TTC549 (cell line): ENCODE results near the gene SMS.
"Not testable (repeated sequence)": the region's sequence is repeated elsewhere in the genome, so short reads cannot be mapped to it uniquely, and the experiment has no call there.

Experiments
- FAIRE-seq: peaks from 2 replicates; lab custom pipeline; 2012; peaks lifted over from hg19 to GRCh38; lab: Jason Lieb, UNC

Gene SMS

DNA sequence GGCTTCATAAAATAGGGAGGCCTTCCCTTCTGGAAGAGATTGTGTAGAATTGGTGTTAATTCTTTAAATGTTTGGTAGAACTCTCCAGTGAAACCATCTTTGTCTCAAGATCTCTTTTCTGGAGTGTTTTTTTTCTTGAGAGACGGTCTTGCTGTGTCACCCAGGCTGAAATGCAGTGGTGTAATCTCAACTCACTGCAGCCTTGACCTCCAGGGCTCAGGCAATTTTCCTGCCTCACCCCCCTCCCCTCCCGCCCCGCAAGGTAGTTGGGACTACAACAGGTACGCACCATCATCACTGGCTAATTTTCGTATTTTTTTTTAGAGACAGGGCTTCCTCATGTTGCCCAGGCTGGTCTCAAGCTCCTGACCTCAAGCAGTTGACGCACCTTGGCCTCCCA, 12.1 kb downstream of the SMS start:
- no peak for FAIRE-seq

GRCh38 chrX:21953195-21953830, 12.8 kb downstream of the SMS start:
- FAIRE-seq = not testable (repeated sequence)

GRCh38 chrX:21955403-21956189, 15.1 kb downstream of the SMS start:
- FAIRE-seq = no peak

- FAIRE-seq = no peak
These were observed 16.3 kb downstream of the SMS start for GRCh38 chrX:21956783-21957182.

DNA sequence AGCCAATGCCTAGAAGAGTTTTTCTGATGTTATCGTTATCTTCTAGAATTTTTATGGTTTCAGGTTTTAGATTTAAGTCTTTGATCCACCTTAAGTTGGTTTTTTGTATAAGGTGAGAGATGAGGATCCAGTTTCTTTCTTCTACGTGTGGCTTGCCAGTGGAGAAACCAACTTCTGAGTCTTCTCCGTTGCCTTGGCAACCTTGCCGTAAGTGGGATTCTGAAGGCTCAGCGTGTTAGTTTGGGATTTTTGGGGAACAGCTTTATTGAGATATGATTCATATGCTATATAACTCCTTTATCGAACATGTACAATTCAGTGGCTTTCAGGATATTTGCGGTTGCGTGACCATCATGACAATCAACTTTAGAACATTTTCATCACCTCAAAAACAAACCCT, 17.7 kb downstream of the SMS start:
- FAIRE-seq = no peak

DNA sequence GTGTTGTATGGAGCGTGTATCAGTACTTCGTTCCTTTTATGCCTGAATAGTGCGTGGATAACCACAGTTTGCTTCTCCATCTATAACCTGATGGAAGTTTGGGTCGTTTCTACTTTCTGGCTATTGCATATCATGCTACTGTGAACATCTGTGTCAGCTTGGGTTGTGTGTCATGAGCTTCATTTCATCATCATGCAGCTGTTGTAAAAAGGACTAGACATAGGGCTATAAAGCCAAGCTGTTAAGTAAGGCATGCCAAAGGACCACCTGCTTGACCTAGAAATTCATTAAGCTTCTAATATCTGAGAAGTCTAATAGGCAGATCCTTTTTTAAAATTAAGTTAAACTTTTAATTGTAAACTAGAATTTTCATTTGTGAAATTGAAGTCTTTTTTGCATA, 18.4 kb downstream of the SMS start:
- no peak for FAIRE-seq

DNA sequence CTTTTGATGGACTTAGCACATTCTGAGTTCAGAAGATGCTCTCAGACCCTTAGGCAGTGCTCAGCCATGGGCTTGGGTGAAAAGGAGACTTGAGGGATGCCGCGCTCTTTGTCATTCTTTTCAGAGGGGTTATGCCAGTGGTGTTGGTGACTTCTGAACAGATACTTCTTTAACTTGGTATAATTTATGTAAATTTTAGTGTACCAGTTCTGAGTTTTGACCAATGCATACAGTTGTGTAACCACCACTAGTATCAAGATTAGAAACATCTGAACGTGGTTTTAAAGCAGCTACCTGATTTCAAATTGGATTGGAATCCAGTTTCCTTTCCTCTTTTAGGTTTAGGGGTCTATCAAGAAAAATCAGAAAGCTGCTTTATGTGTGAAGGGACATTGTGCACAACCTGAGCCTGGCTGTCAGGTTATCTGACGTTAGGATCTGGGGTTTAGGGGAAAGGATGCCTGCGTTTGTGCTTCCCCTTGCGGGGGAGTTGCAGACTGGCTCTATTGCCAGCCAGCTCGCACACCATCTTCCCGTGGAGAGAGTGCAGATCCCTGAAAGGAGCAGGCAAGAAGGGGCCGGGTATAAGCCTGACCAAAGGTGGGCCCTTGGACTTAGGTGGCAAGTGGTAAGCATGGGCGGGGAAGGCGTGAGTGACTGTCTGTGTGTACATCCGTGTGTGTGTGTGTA, 19.0 kb downstream of the SMS start:
- FAIRE-seq = no peak

DNA sequence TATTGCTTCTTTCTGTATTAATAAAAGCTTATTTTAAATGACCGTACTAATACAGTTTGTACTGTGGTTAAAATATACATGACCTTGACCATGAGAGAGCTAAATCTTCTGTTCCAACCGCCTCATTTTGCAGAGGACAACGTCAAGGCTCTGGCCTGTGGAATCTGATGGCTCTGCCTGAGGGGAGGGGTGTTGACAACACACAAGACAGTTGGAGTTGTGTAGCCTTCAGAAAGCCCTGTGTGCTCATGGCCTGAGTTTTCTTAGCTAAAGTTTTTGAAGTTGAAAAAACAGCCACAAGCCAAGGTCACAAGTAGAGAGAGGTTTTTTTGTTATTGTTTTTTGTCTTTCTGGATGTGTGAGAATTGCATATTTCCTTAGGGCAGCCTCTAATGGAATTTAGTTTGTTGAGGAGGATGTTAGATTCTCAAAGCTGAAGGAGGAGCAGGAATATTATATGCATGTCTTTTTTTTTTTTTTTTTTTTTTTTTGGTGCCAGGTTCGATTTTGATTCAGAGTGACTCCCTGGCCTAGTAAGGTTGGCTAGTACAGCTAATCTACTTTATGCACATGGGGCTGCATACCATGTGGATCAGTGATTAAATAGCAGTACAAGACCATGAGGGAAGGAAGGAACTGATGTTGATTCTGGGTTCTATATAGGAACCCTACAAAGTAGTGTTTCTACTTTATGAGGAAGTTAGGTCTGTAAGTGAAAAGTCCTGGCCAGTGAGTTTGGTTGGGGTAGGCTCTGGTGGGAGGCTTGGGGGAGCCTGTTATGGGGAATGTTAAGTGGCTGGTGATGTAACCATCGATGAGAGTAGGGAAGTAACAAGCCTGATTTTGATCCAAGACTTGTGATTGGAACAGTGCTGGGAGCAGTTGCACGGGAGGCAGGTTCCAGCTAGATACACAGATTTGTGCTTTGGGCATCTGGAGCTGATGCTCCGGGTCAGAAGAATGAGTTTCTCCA, 20.3 kb downstream of the SMS start:
- no peak for FAIRE-seq

GRCh38 chrX:21962361-21962760, 21.9 kb downstream of the SMS start:
- FAIRE-seq = no peak

GRCh38 chrX:21963269-21963668, 22.8 kb downstream of the SMS start:
- no peak for FAIRE-seq

DNA sequence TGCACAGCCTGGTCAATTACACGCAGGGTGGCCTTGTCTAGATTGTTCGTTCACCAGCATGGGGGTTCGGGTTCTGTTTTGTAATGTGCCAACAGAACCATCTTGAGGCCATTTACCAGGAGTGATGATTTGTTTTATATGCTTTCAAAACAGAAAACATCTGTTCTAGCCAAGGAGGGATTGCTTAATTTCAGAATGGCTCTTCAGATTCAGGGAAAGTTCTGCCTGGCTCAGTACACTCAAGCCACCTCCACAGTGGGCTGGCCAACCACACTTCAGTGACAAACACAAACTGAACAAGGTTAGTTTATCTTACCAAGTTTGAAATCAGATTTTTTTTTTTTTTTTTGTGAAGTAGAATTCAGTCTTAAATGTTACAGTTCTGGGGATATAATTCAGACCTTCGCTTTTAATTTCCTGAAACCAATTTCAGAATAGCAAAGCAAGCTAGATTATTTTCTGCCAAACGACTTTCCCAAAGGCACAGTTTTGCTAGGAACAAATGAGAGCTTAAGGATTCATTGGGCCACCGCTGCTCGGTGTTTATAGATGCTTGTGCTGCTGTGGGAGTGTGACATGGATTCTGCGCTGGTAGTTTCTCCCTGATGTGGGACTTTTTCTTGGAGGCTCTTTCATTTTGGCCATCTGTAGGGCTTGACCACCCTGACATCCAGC, 23.4 kb downstream of the SMS start:
- no peak for FAIRE-seq

- FAIRE-seq = no peak
These were observed 26.4 kb downstream of the SMS start for GRCh38 chrX:21966866-21967265.

GRCh38 chrX:21968333-21968732, 27.8 kb downstream of the SMS start:
- FAIRE-seq = no peak

DNA sequence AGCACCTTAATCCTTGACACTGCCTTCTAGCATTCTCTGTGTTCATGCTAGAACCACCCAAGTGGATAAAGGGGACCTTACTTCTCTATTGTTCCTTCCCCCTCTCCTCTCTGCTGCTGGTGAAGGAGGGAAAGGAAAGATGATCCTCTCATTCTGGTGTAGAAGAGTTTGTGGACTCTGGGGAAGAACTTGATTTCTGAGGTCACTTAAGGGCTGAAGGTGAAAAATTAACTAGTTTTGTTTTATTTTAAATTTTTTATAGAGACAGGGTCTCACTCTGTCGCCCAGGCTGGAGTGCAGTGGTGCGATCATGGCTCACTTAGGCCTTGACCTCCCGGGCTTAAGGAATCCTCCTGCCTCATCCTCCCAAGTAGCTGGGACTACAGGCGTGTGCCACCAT, 29.8 kb downstream of the SMS start:
- FAIRE-seq = no peak

DNA sequence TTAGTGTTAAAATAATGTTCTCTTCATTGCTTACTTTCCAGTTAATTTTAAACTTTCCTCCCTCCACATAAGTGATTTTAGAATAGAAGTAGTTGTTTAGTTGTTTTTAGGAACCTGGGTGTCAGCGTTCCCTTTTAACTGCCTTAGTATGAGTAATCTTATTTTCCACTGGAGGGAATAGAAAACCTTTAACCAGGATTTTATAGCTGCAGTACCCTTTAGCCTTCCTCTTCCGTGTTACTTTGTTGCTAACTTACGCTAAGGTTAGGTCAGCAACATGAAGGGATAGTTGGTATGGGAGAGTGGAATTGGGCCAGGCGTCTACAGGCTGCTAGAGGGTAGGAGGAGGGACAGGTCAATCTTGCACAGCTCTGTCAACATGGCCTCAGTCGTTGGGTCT, 31.5 kb downstream of the SMS start:
- no peak for FAIRE-seq

- no peak for FAIRE-seq
These were observed 32.2 kb downstream of the SMS start for GRCh38 chrX:21972721-21973120.

- no peak for FAIRE-seq
These were observed 33.0 kb downstream of the SMS start for GRCh38 chrX:21973321-21974010.

GRCh38 chrX:21974011-21974385, 33.5 kb downstream of the SMS start:
- FAIRE-seq = no peak

- no peak for FAIRE-seq
These were observed 34.7 kb downstream of the SMS start for GRCh38 chrX:21975242-21975641.

DNA sequence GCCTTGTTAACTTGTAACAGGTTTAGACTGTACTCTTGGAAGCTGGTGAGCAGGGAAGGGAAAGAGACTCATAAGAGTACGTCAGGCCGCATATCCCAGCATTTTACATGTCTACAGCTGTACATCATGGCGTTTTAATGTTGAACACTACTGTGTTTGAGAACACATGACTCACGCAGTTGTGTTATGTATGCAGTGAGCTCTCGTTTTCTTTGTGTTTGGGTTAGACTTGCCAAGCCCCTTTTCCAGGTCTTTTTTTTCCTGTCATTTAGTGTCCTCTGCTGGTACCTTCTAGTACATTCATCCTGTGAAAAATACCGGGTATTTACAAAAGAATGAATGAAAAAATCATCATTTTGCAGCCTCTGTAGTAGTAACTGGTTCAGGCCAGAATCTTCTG, 35.3 kb downstream of the SMS start:
- FAIRE-seq = no peak

DNA sequence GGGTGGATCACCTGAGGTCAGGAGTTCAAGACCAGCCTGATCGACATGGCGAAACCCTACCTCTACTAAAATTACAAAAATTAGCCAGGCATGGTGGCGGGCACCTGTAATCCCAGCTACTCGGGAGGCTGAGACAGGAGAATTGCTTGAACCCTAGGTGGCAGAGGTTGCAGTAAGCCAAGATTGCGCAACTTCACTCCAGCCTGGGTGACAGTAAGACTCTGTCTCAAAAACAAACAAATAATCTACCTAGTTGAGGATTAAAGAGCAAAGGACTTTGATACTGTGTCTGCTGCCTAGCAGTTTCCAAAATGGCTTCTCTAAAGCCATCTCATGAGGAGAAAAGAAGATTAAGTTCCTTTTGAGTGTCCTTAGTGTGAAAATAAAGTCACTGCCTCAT, 37.8 kb downstream of the SMS start:
- no peak for FAIRE-seq
